HL-60 (cell line): ENCODE results near the gene GLYATL1B.

Experiments
- DNase-seq, 2 experiments: peaks; one replicate each; pipeline ENCODE4 v3.0.0-alpha.2; 2010 to 2020; ENCODE audit warnings: low read depth in 1 of 2, low spot score in 1 of 2
- H3K27ac ChIP-seq: fragments of 250-450 bp; sonication (Bioruptor Pico); replicated peaks from 2 replicates; pipeline ENCODE4 v1.5.1; 2020; ENCODE audit warnings: mild to moderate bottlenecking, moderate library complexity
- H3K27me3 ChIP-seq: fragments of 250-450 bp; sonication (Bioruptor Pico); 2 replicates; pipeline ENCODE4 v1.5.1; 2021; ENCODE audit warnings: mild to moderate bottlenecking, moderate library complexity; ENCODE audit not compliant: insufficient read depth, poor library complexity, severe bottlenecking
- H3K4me3 ChIP-seq: replicated peaks from 2 replicates; pipeline ENCODE4 v1.5.1; 2011; ENCODE audit warnings: mild to moderate bottlenecking, control low read depth, low read length; ENCODE audit not compliant: insufficient read depth
- CTCF ChIP-seq: IDR thresholded peaks from one replicate; pipeline ENCODE4 v1.5.1; 2011; ENCODE audit warnings: low read length, control low read depth, inconsistent platforms; ENCODE audit not compliant: insufficient read depth
- GABPA ChIP-seq: IDR thresholded peaks from 2 replicates; pipeline ENCODE4 v1.6.1; 2012; ENCODE audit warnings: low read depth
- POLR2AphosphoS5 ChIP-seq: IDR thresholded peaks from 2 replicates; pipeline ENCODE4 v1.6.1; 2012; ENCODE audit warnings: low read depth
- REST ChIP-seq: IDR thresholded peaks from 2 replicates; pipeline ENCODE4 v1.6.1; 2012; ENCODE audit warnings: low read depth; ENCODE audit not compliant: insufficient replicate concordance
- SPI1 ChIP-seq: IDR thresholded peaks from 2 replicates; pipeline ENCODE4 v1.6.1; 2012; ENCODE audit warnings: low read depth, mild to moderate bottlenecking, borderline replicate concordance

GLYATL1B gene

GRCh38 chr11:59112494-59112893, 26.4 kb downstream of the GLYATL1B start:
- DNase-seq, result no peak
- TF ChIP-seq POLR2AphosphoS5 (no peak), CTCF (no peak), SPI1 (no peak), REST (no peak), GABPA (no peak)
- Histone ChIP-seq H3K27ac (no peak overlapping the region), H3K27me3 (peaks cover 25% of the 10 kb centered on the region), H3K4me3 (no peak overlapping the region)

DNA sequence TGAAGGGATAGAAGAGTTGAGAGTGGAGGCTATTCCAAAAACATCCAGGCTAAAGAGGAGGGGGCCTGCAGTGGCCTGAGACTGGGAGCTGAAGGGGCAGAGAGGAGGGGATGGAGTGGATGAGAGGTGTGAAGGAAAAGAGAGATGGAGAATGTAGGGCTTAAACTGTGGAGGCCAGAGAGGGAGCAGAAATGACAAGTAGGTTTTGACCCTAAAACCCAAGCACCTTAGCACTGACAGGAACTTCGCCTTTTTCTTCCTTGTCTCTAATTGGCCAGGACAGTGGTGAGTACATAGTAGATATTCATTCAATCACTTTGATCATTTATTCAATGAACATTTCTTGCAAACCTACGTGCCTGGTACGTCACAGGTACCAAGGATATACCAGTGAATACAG, 28.2 kb downstream of the GLYATL1B start:
- TF ChIP-seq POLR2AphosphoS5, result no peak
- no peak for TF ChIP-seq SPI1
- no peak for TF ChIP-seq CTCF
- TF ChIP-seq REST, result no peak
- no peak for TF ChIP-seq GABPA
- Histone ChIP-seq H3K4me3 (no peak overlapping the region), H3K27ac (no peak overlapping the region), H3K27me3 (peaks cover 13% of the 10 kb centered on the region)
- no peak for DNase-seq

DNA sequence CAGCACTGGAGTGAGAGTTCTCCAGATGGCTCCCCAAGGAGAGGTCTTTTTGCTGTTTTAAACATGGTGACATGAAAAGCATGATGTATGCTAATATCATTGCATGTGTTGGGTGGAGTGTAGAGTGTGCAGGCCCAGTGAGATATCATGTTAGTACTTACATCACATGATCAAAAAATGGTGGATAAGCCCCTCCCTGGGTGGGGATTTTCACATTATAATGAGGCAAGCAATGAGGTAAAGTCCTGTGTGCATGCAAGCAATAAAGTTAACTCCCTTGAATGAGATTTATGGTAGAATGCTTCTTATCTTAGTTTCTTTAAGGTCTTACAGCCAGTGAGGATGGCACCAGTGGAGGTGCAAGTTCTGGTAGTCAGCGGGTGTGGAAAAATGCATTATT, 29.4 kb downstream of the GLYATL1B start:
- Histone ChIP-seq H3K27me3 (peaks cover 13% of the 10 kb centered on the region), H3K27ac (no peak overlapping the region), H3K4me3 (no peak overlapping the region)
- no peak for TF ChIP-seq GABPA
- TF ChIP-seq REST, result no peak
- no peak for TF ChIP-seq CTCF
- no peak for TF ChIP-seq SPI1
- TF ChIP-seq POLR2AphosphoS5, result no peak
- DNase-seq, result no peak
